HG03060 (cell line): ENCODE data around the gene NRIP2.

Experiments used
- ATAC-seq: cut with Tn5 transposase; IDR thresholded peaks from one replicate; pipeline ENCODE4 v1.9.1; 2021; ENCODE audit warnings: low read depth, moderate number of reproducible peaks; ENCODE audit not compliant: unreplicated experiment

Gene NRIP2

GRCh38 chr12:2851931-2852330 lies 17.1 kb upstream of the NRIP2 start:
- no peak for ATAC-seq

GRCh38 chr12:2845280-2845679 lies 10.4 kb upstream of the NRIP2 start:
- no peak for ATAC-seq

GRCh38 chr12:2844786-2845185 lies 10.0 kb upstream of the NRIP2 start:
- no peak for ATAC-seq

- no peak for ATAC-seq
These were observed 8.1 kb upstream of the NRIP2 start for GRCh38 chr12:2842948-2843347.

- no peak for ATAC-seq
These were observed 6.3 kb upstream of the NRIP2 start for GRCh38 chr12:2841056-2841650.

GRCh38 chr12:2836574-2836973 lies 1.7 kb upstream of the NRIP2 start:
- ATAC-seq = no peak

- ATAC-seq = no peak
These were observed 1.0 kb upstream of the NRIP2 start for GRCh38 chr12:2835691-2836403.

- no peak for ATAC-seq
These were observed 1.0 kb downstream of the NRIP2 start for GRCh38 chr12:2833810-2834209.

- no peak for ATAC-seq
These were observed 1.5 kb downstream of the NRIP2 start for GRCh38 chr12:2833327-2833726.

- no peak for ATAC-seq
These were observed 2.2 kb downstream of the NRIP2 start for GRCh38 chr12:2832550-2833127.

- no peak for ATAC-seq
These were observed 5.6 kb downstream of the NRIP2 start for GRCh38 chr12:2829275-2829674.

GRCh38 chr12:2826721-2827515 lies 7.9 kb downstream of the NRIP2 start:
- ATAC-seq = no peak

- ATAC-seq = no peak
These were observed 8.8 kb downstream of the NRIP2 start for GRCh38 chr12:2826036-2826435.

- ATAC-seq = no peak
These were observed 9.7 kb downstream of the NRIP2 start for GRCh38 chr12:2825132-2825531.

GRCh38 chr12:2824541-2824940 lies 10.3 kb downstream of the NRIP2 start:
- no peak for ATAC-seq

- ATAC-seq = no peak
These were observed 11.4 kb downstream of the NRIP2 start for GRCh38 chr12:2823483-2823882.

- ATAC-seq = no peak
These were observed 14.4 kb downstream of the NRIP2 start for GRCh38 chr12:2820432-2820831.

- no peak for ATAC-seq
These were observed 15.0 kb downstream of the NRIP2 start for GRCh38 chr12:2819810-2820209.

- no peak for ATAC-seq
These were observed 21.3 kb downstream of the NRIP2 start for GRCh38 chr12:2813214-2814185.
